ENCODE data around the gene METTL25.

Gene METTL25

DNA sequence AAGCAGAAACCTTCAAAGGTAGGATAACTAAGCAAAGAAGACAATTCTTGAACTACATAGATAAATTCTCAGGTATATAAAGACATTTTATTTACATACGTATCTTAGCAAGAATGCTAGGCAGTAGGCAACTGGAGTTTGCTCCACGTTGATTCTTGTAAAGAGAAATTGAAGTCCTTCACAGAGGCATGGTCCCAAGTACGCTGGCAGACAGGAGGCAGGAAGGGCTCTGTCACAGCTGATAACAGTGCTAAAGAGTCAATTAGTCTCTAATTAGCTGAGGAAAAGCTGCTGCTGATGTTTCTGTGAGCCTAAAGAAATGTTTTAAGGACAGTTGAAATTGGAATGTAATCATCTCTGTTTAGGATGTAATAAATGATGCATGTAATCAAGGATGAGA, 146.8 kb downstream of the METTL25 start:
- no peak for DNase-seq
- Histone ChIP-seq H3K4me2 (ENCODE audit: low read depth, low read length) (no peak overlapping the region), H3K9me2 (replicated peaks; ENCODE audit: insufficient read depth, low read length) (no peaks in the 10 kb centered on the region), H3F3A (ENCODE audit: insufficient read depth, low read length) (no peaks in the 10 kb centered on the region), H3K9ac (ENCODE audit: low read length) (no peak overlapping the region), H3K9me3 (replicated peaks; ENCODE audit: insufficient read depth, low read length) (no peaks in the 10 kb centered on the region), H3K27ac (ENCODE audit: low read length) (no peak overlapping the region), H3K27me3 (replicated peaks; ENCODE audit: insufficient read depth, low read length) (no peaks in the 10 kb centered on the region), H3K36me3 (replicated peaks; ENCODE audit: insufficient read depth, low read length) (no peaks in the 10 kb centered on the region), H4K20me1 (ENCODE audit: insufficient read depth, low read length) (no peaks in the 10 kb centered on the region), H2AFZ (ENCODE audit: low read length) (no peak overlapping the region), H3K79me2 (ENCODE audit: low read length) (no peaks in the 10 kb centered on the region), H3K4me3 (ENCODE audit: low read length) (no peak overlapping the region), H3K4me1 (ENCODE audit: low read length) (no peaks in the 10 kb centered on the region)
- TF ChIP-seq EZH2phosphoT487 (IDR thresholded peaks at IDR 0.05; ENCODE audit: low read length) (no peak), EZH2 (optimal IDR thresholded peaks at IDR 0.05; ENCODE audit: low read depth, low read length) (no peak)
- TF ChIP-seq, protein P1, sequence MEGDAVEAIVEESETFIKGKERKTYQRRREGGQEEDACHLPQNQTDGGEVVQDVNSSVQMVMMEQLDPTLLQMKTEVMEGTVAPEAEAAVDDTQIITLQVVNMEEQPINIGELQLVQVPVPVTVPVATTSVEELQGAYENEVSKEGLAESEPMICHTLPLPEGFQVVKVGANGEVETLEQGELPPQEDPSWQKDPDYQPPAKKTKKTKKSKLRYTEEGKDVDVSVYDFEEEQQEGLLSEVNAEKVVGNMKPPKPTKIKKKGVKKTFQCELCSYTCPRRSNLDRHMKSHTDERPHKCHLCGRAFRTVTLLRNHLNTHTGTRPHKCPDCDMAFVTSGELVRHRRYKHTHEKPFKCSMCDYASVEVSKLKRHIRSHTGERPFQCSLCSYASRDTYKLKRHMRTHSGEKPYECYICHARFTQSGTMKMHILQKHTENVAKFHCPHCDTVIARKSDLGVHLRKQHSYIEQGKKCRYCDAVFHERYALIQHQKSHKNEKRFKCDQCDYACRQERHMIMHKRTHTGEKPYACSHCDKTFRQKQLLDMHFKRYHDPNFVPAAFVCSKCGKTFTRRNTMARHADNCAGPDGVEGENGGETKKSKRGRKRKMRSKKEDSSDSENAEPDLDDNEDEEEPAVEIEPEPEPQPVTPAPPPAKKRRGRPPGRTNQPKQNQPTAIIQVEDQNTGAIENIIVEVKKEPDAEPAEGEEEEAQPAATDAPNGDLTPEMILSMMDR (IDR thresholded peaks at IDR 0.05; ENCODE audit: low read length), result no peak

DNA sequence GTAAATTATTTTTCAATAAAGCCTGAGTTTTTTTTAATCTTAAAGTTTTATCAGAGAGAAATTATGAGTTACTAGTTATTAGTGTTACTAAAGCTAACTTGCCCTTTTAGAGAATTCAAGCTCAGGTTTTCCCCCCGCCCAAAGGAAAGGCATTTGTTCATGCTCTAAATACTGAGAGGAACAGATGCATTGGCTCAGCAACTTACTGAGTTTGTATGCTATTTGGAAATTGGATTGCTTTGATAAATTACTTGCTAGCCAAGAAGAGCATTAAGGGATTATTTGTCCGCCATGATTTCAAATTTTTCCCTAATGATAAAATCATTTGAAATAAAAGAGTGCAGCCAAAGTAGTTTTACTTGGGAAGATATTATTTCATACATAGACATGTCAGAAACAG, 149.4 kb downstream of the METTL25 start:
- H3K9me2 ChIP-seq (replicated peaks; ENCODE audit: insufficient read depth, low read length), result no peaks in the 10 kb centered on the region
- H3K4me1 ChIP-seq (ENCODE audit: low read length), result no peaks in the 10 kb centered on the region
- H3K27me3 ChIP-seq (replicated peaks; ENCODE audit: insufficient read depth, low read length), result no peaks in the 10 kb centered on the region
- no peak overlapping the region for H3K27ac ChIP-seq (ENCODE audit: low read length)
- H3K36me3 ChIP-seq (replicated peaks; ENCODE audit: insufficient read depth, low read length), result no peaks in the 10 kb centered on the region
- H3K9ac ChIP-seq (ENCODE audit: low read length), result no peak overlapping the region
- no peaks in the 10 kb centered on the region for H3F3A ChIP-seq (ENCODE audit: insufficient read depth, low read length)
- H3K9me3 ChIP-seq (replicated peaks; ENCODE audit: insufficient read depth, low read length), result no peaks in the 10 kb centered on the region
- no peak overlapping the region for H3K4me3 ChIP-seq (ENCODE audit: low read length)
- H2AFZ ChIP-seq (ENCODE audit: low read length), result no peak overlapping the region
- no peaks in the 10 kb centered on the region for H4K20me1 ChIP-seq (ENCODE audit: insufficient read depth, low read length)
- DNase-seq, result no peak
- H3K4me2 ChIP-seq (ENCODE audit: low read depth, low read length), result no peak overlapping the region
- no peaks in the 10 kb centered on the region for H3K79me2 ChIP-seq (ENCODE audit: low read length)
- TF ChIP-seq, protein P1 (IDR thresholded peaks at IDR 0.05; ENCODE audit: low read length), result no peak
- TF ChIP-seq EZH2phosphoT487 (IDR thresholded peaks at IDR 0.05; ENCODE audit: low read length) (no peak), EZH2 (optimal IDR thresholded peaks at IDR 0.05; ENCODE audit: low read depth, low read length) (no peak)

DNA sequence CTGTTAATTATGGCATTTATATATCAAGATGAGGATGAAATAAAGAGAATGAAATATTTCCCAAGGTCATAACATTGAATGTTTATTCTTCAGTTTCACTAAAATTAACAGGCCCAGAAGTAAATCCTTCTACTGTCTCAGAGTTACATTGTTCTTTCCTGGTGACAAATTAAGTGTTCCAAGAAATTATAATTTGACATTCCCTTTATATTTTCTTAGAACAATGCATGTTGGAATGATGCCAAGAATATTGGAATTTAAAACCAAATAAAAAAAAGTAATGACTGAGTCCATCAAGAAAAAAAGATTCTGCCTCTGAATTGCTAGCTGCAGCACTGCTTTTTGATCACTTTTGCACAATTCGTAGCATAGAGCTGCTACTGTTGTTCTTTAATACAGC, 152.1 kb downstream of the METTL25 start:
- H3K4me1 ChIP-seq (ENCODE audit: low read length), result no peaks in the 10 kb centered on the region
- no peak overlapping the region for H3K9ac ChIP-seq (ENCODE audit: low read length)
- no peak for DNase-seq
- H3K4me3 ChIP-seq (ENCODE audit: low read length), result no peak overlapping the region
- H3K27me3 ChIP-seq (replicated peaks; ENCODE audit: insufficient read depth, low read length), result no peaks in the 10 kb centered on the region
- H3F3A ChIP-seq (ENCODE audit: insufficient read depth, low read length), result no peaks in the 10 kb centered on the region
- H3K36me3 ChIP-seq (replicated peaks; ENCODE audit: insufficient read depth, low read length), result no peaks in the 10 kb centered on the region
- no peak overlapping the region for H2AFZ ChIP-seq (ENCODE audit: low read length)
- H3K9me3 ChIP-seq (replicated peaks; ENCODE audit: insufficient read depth, low read length), result no peaks in the 10 kb centered on the region
- H4K20me1 ChIP-seq (ENCODE audit: insufficient read depth, low read length), result no peaks in the 10 kb centered on the region
- no peak overlapping the region for H3K27ac ChIP-seq (ENCODE audit: low read length)
- TF ChIP-seq, protein P1 (IDR thresholded peaks at IDR 0.05; ENCODE audit: low read length), result no peak
- TF ChIP-seq EZH2phosphoT487 (IDR thresholded peaks at IDR 0.05; ENCODE audit: low read length) (no peak), EZH2 (optimal IDR thresholded peaks at IDR 0.05; ENCODE audit: low read depth, low read length) (no peak)
- no peaks in the 10 kb centered on the region for H3K79me2 ChIP-seq (ENCODE audit: low read length)
- no peaks in the 10 kb centered on the region for H3K9me2 ChIP-seq (replicated peaks; ENCODE audit: insufficient read depth, low read length)
- no peak overlapping the region for H3K4me2 ChIP-seq (ENCODE audit: low read depth, low read length)
